HEK293 (cell line): ENCODE results near the gene MGME1.

Source experiments
- CTCF ChIA-PET: fragments of 350-600 bp; formaldehyde crosslinking; extraction: SDS; loops from one replicate; lab custom pipeline; 2021; ENCODE audit warnings: antibody characterized with exemption; lab: Yijun Ruan, JAX
- POLR2A ChIA-PET: fragments of 300-600 bp; formaldehyde crosslinking; extraction: SDS; loops from one replicate; lab custom pipeline; 2020; ENCODE audit warnings: antibody characterized with exemption, inconsistent platforms; lab: Yijun Ruan, JAX
- H3K27ac ChIP-seq: fragments of 200-500 bp; sonication (Bioruptor generic); 2 replicates; pipeline ENCODE4 v1.5.1; 2014; ENCODE audit warnings: low read depth, low read length, control low read depth, inconsistent platforms; ENCODE audit errors: extremely low read depth
- H3K36me3 ChIP-seq, 2 experiments: fragments of 200-500 bp in 1 of 2; sonication (Bioruptor generic) in 1 of 2; 1 replicate in 1 of 2; 2 replicates in 1 of 2; pipeline ENCODE4 v1.5.1; 2014 to 2017; ENCODE audit warnings: inconsistent platforms in 2 of 2, low read length in 2 of 2; ENCODE audit not compliant: control insufficient read depth in 2 of 2, insufficient read depth in 1 of 2
- H3K4me1 ChIP-seq: fragments of 200-500 bp; sonication (Bioruptor generic); 2 replicates; pipeline ENCODE4 v1.5.1; 2014; ENCODE audit warnings: mild to moderate bottlenecking, low read length, inconsistent platforms; ENCODE audit not compliant: control insufficient read depth, insufficient read depth
- H3K4me3 ChIP-seq: 2 replicates; pipeline ENCODE4 v1.5.1; 2011; ENCODE audit warnings: low read depth, mild to moderate bottlenecking, control low read depth, low read length, moderate library complexity
- H3K9me3 ChIP-seq: fragments of 200-500 bp; sonication (Bioruptor generic); 2 replicates; pipeline ENCODE4 v1.5.1; 2014; ENCODE audit warnings: low read depth, low read length, inconsistent platforms; ENCODE audit not compliant: control insufficient read depth, insufficient read depth
- BCL11B ChIP-seq: fragments of 450-650 bp; formaldehyde crosslinking; IDR thresholded peaks from 2 replicates; pipeline ENCODE4 v1.5.1; 2016; ENCODE audit warnings: low read depth, missing biosample characterization, missing genetic modification characterization
- ELK4 ChIP-seq: IDR thresholded peaks from 2 replicates; pipeline ENCODE4 v1.6.1; 2011; ENCODE audit warnings: mild to moderate bottlenecking, low read depth, low read length, borderline replicate concordance
- KLF8 ChIP-seq: fragments of 450-650 bp; formaldehyde crosslinking; IDR thresholded peaks from 2 replicates; pipeline ENCODE4 v1.5.1; 2016; ENCODE audit warnings: missing biosample characterization, missing genetic modification characterization
- SP7 ChIP-seq: fragments of 450-650 bp; formaldehyde crosslinking; IDR thresholded peaks from 2 replicates; pipeline ENCODE4 v1.5.1; 2016; ENCODE audit warnings: missing biosample characterization, missing genetic modification characterization
- ZBTB44 ChIP-seq: fragments of 450-650 bp; IDR thresholded peaks from 2 replicates; pipeline ENCODE4 v1.5.1; 2018; ENCODE audit warnings: missing biosample characterization, mild to moderate bottlenecking, missing genetic modification characterization
- ZNF148 ChIP-seq: fragments of 450-650 bp; formaldehyde crosslinking; IDR thresholded peaks from 2 replicates; pipeline ENCODE4 v1.5.0; 2017; ENCODE audit warnings: missing biosample characterization, missing genetic modification characterization, borderline replicate concordance
- ZNF169 ChIP-seq: fragments of 450-650 bp; formaldehyde crosslinking; IDR thresholded peaks from 2 replicates; pipeline ENCODE4 v1.5.1; 2016; ENCODE audit warnings: missing biosample characterization, missing genetic modification characterization
- ZNF214 ChIP-seq: fragments of 450-650 bp; formaldehyde crosslinking; IDR thresholded peaks from 2 replicates; pipeline ENCODE4 v1.5.1; 2017; ENCODE audit warnings: missing biosample characterization, mild to moderate bottlenecking, missing genetic modification characterization, borderline replicate concordance
- ZNF280C ChIP-seq: fragments of 450-650 bp; formaldehyde crosslinking; IDR thresholded peaks from 2 replicates; pipeline ENCODE4 v1.5.1; 2016; ENCODE audit warnings: missing biosample characterization, missing genetic modification characterization
- ZNF335 ChIP-seq: fragments of 450-650 bp; formaldehyde crosslinking; conservative IDR thresholded peaks from 2 replicates; pipeline ENCODE4 v1.5.1; 2016; ENCODE audit warnings: missing biosample characterization, missing genetic modification characterization
- ZNF449 ChIP-seq: fragments of 450-650 bp; formaldehyde crosslinking; IDR thresholded peaks from 2 replicates; pipeline ENCODE4 v1.5.1; 2017; ENCODE audit warnings: missing biosample characterization, mild to moderate bottlenecking, missing genetic modification characterization, moderate library complexity
- ZNF513 ChIP-seq: fragments of 450-650 bp; IDR thresholded peaks from 2 replicates; pipeline ENCODE4 v1.5.1; 2018; ENCODE audit warnings: missing biosample characterization, missing genetic modification characterization
- ZNF529 ChIP-seq: fragments of 450-650 bp; formaldehyde crosslinking; IDR thresholded peaks from 2 replicates; pipeline ENCODE4 v1.5.1; 2017; ENCODE audit warnings: missing genetic modification characterization, missing biosample characterization; ENCODE audit not compliant: insufficient replicate concordance
- ZNF596 ChIP-seq: fragments of 450-650 bp; IDR thresholded peaks from 2 replicates; pipeline ENCODE4 v1.5.0; 2018; ENCODE audit warnings: missing biosample characterization, mild to moderate bottlenecking, missing genetic modification characterization, moderate library complexity
- ZNF658 ChIP-seq: fragments of 450-650 bp; formaldehyde crosslinking; IDR thresholded peaks from 2 replicates; pipeline ENCODE4; 2016; ENCODE audit warnings: missing biosample characterization, missing genetic modification characterization
- ZNF677 ChIP-seq: fragments of 450-650 bp; IDR thresholded peaks from 2 replicates; pipeline ENCODE4 v1.5.0; 2018; ENCODE audit warnings: missing biosample characterization, mild to moderate bottlenecking, missing genetic modification characterization, moderate library complexity
- ZNF777 ChIP-seq: fragments of 450-650 bp; formaldehyde crosslinking; IDR thresholded peaks from 2 replicates; pipeline ENCODE4 v1.5.1; 2017; ENCODE audit warnings: missing biosample characterization, missing genetic modification characterization, borderline replicate concordance
- ZSCAN4 ChIP-seq: fragments of 450-650 bp; formaldehyde crosslinking; IDR thresholded peaks from 2 replicates; pipeline ENCODE4 v1.5.1; 2017; ENCODE audit warnings: missing biosample characterization, missing genetic modification characterization

MGME1 gene

GRCh38 chr20:18011951-18012645, 43.3 kb downstream of the MGME1 start:
- no peak for TF ChIP-seq ZNF214 (tag by site-specific recombination)
- no peak for TF ChIP-seq BCL11B
- TF ChIP-seq ZNF596 = no peak
- TF ChIP-seq ZNF513 (tag by site-specific recombination) = peak; percentile 95
- no peak for TF ChIP-seq SP7 (tag by site-specific recombination)
- no peak for TF ChIP-seq ZNF658 (tag by site-specific recombination)
- no peak for TF ChIP-seq ZBTB44 (tag by site-specific recombination)
- TF ChIP-seq ZNF449 (tag by site-specific recombination) = no peak
- no peak for TF ChIP-seq ZNF148
- TF ChIP-seq, all 188 proteins: peak for 1
- no peaks in the 10 kb centered on the region for H3K9me3 ChIP-seq
- H3K4me1 ChIP-seq = no peaks in the 10 kb centered on the region
- POLR2A ChIA-PET = no interaction called here
- no peak overlapping the region for H3K27ac ChIP-seq
- no peaks in the 10 kb centered on the region for H3K36me3 ChIP-seq
- H3K4me3 ChIP-seq = no peak overlapping the region
- CTCF ChIA-PET = interaction anchor here (0.6 kb wide), 1 partner anchor 45 kb away, joined by 3 read pairs; no protein-coding TSS in a partner anchor

- Histone ChIP-seq H3K27ac (no peak overlapping the region), H3K9me3 (no peaks in the 10 kb centered on the region), H3K4me1 (no peaks in the 10 kb centered on the region), H3K4me3 (no peak overlapping the region), H3K36me3 (no peaks in the 10 kb centered on the region)
- ChIA-PET POLR2A (interaction anchor here (0.7 kb wide), 1 partner anchor 1916 kb away, joined by 3 read pairs; no protein-coding TSS in a partner anchor), CTCF (interaction anchor here (0.7 to 1.4 kb wide), 3 partner anchors 16 to 514 kb away, joined by 3 to 5 read pairs (median 4); no protein-coding TSS in a partner anchor)
- no peak for TF ChIP-seq ZNF677 (tag by site-specific recombination)
Observed at GRCh38 chr20:18012901-18013300, 44.1 kb downstream of the MGME1 start.

GRCh38 chr20:18014411-18014810, 45.6 kb downstream of the MGME1 start:
- Histone ChIP-seq H3K27ac (no peak overlapping the region), H3K9me3 (no peaks in the 10 kb centered on the region), H3K4me3 (no peak overlapping the region), H3K36me3 (no peaks in the 10 kb centered on the region), H3K4me1 (no peaks in the 10 kb centered on the region)
- CTCF ChIA-PET = interaction anchor here (1.4 kb wide), 1 partner anchor 19 kb away, joined by 5 read pairs; no protein-coding TSS in a partner anchor
- POLR2A ChIA-PET = no interaction called here
- TF ChIP-seq ZNF280C (tag by site-specific recombination) (no peak), ZNF777 (tag by site-specific recombination) (no peak), ZNF335 (tag by site-specific recombination) (no peak), ZNF169 (no peak), ELK4 (no peak), ZSCAN4 (tag by site-specific recombination) (no peak), KLF8 (tag by site-specific recombination) (no peak), ZNF529 (tag by site-specific recombination) (no peak)
